Activated B cell treated with CpG ODN at 0.5 μM for 24 hours (primary cell): ENCODE data around the gene DCAF4. TPM values are rescaled to one million over a fixed set of nuclear protein-coding genes. Genes with fewer than 3 reads are reported as not detected.

ENCODE experiments used
- ATAC-seq: fragments of 200-7000 bp; cut with Tn5 transposase; one replicate; pipeline ENCODE4 v1.10.0; 2021; ENCODE audit warnings: low read depth, mild to moderate bottlenecking, moderate library complexity
- CTCF ChIA-PET: fragments of 350-600 bp; sonication (Branson Sonifier 250); formaldehyde crosslinking; loops from one replicate; lab custom pipeline; 2021; ENCODE audit warnings: antibody characterized with exemption; lab: Charles Lee
- POLR2A ChIA-PET: fragments of 350-600 bp; sonication (Branson Sonifier 250); formaldehyde crosslinking; loops from one replicate; lab custom pipeline; 2021; ENCODE audit warnings: antibody characterized with exemption; lab: Charles Lee
- DNase-seq: peaks from one replicate; pipeline ENCODE4 v3.0.0; 2022
- H3K27ac Mint-ChIP-seq: one replicate; pipeline ENCODE4 v1.8.0; 2020; ENCODE audit warnings: mixed read lengths
- H3K27me3 Mint-ChIP-seq: one replicate; pipeline ENCODE4 v1.8.0; 2021; ENCODE audit warnings: mixed read lengths
- H3K36me3 Mint-ChIP-seq: one replicate; pipeline ENCODE4 v1.8.0; 2021; ENCODE audit warnings: low read depth, mixed read lengths
- H3K4me1 Mint-ChIP-seq: one replicate; pipeline ENCODE4 v1.8.0; 2021; ENCODE audit warnings: mixed read lengths
- H3K4me3 Mint-ChIP-seq: one replicate; pipeline ENCODE4 v1.8.0; 2020; ENCODE audit warnings: mild to moderate bottlenecking, mixed read lengths
- H3K9me3 Mint-ChIP-seq: one replicate; pipeline ENCODE4 v1.8.0; 2020; ENCODE audit warnings: mixed read lengths
- CTCF ChIP-seq: fragments of 200-600 bp; IDR thresholded peaks from one replicate; pipeline ENCODE4 v1.8.0; 2022; ENCODE audit warnings: antibody characterized with exemption, mild to moderate bottlenecking
- intact Hi-C: fragments of 100-400 bp; cut with micrococcal nuclease; formaldehyde crosslinking; loops from one replicate; pipeline ENCODE4 v1.15.1; 2024
- total RNA-seq: library from RNA; stranded (reverse); gene quantifications from 2 replicates; pipeline ENCODE4 v1.2.3, GENCODE V29; 2022

Gene DCAF4
- total RNA-seq, 1 donor from 2014 or later: 38.7 TPM

GRCh38 chr14:72962829-72963312 is 36.6 kb downstream of the DCAF4 start:
- H3K4me3 Mint-ChIP-seq: no peak overlapping the region
- H3K27ac Mint-ChIP-seq: no peak overlapping the region
- H3K4me1 Mint-ChIP-seq: no peaks in the 10 kb centered on the region
- ChIA-PET CTCF (interaction anchor here (2.6 kb wide), 1 partner anchor 14 kb away, joined by 10 read pairs; no protein-coding TSS in a partner anchor), POLR2A (no interaction called here)
- intact Hi-C loops: no loop called here
- no peak for DNase-seq
- H3K27me3 Mint-ChIP-seq: no peaks in the 10 kb centered on the region
- peaks cover 70% of the 10 kb centered on the region for H3K36me3 Mint-ChIP-seq
- TF ChIP-seq CTCF: no peak
- no peak for ATAC-seq
- no peaks in the 10 kb centered on the region for H3K9me3 Mint-ChIP-seq

GRCh38 chr14:72965249-72965648 is 39.0 kb downstream of the DCAF4 start:
- H3K4me1 Mint-ChIP-seq: no peaks in the 10 kb centered on the region
- H3K27me3 Mint-ChIP-seq: no peaks in the 10 kb centered on the region
- ChIA-PET POLR2A (no interaction called here), CTCF (no interaction called here)
- peaks cover 65% of the 10 kb centered on the region for H3K36me3 Mint-ChIP-seq
- H3K9me3 Mint-ChIP-seq: no peaks in the 10 kb centered on the region
- TF ChIP-seq CTCF: no peak
- no peak overlapping the region for H3K4me3 Mint-ChIP-seq
- no peak overlapping the region for H3K27ac Mint-ChIP-seq
- intact Hi-C loops: no loop called here
- no peak for ATAC-seq
- no peak for DNase-seq

DNA sequence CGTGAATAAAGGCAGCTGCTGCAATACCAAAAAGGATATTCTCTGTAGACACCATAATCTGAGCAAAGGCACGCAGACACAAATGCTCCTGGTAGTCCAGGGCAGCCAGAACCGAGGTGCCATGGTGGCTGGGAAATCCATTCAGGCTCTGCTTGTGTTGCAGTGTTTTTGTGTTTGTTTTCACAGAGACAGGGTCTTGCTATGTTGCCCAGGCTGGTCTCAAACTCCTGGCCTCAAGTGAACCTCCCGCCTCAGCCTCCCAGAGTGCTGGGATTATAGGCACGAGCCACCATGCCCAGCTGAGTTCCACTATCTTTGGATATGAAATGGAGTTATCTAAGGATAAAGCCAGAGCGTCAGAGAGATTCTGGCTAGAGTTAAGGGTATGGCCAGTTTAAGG is 39.8 kb downstream of the DCAF4 start:
- H3K36me3 Mint-ChIP-seq: peaks cover 63% of the 10 kb centered on the region
- TF ChIP-seq CTCF: no peak
- ChIA-PET CTCF (no interaction called here), POLR2A (no interaction called here)
- no peaks in the 10 kb centered on the region for H3K27me3 Mint-ChIP-seq
- no peaks in the 10 kb centered on the region for H3K4me1 Mint-ChIP-seq
- intact Hi-C loops: no loop called here
- H3K27ac Mint-ChIP-seq: no peak overlapping the region
- H3K4me3 Mint-ChIP-seq: no peak overlapping the region
- no peaks in the 10 kb centered on the region for H3K9me3 Mint-ChIP-seq
- ATAC-seq (no peak), DNase-seq (no peak)

DNA sequence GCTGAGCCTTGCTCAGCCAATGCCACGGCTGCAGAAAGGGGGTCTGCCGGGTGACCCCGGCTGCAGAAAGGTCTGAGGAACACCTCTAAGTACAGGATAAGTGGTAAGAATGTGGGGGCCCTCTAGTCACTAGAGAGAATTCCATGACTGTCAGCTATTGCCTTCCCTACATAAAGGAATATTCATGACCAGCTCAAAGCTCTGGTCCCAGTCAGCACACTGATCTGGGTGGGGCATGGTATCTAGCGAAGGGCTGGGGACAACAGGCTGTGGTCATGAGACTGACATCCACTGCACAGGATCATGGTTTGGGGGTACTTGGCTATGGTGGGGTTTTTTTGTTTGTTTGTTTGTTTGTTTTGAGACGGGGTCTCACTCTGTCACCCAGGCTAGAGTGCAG is 42.1 kb downstream of the DCAF4 start:
- Mint-ChIP-seq H3K4me3 (no peak overlapping the region), H3K9me3 (no peaks in the 10 kb centered on the region), H3K4me1 (no peaks in the 10 kb centered on the region), H3K27me3 (no peaks in the 10 kb centered on the region), H3K27ac (no peak overlapping the region), H3K36me3 (peaks cover 58% of the 10 kb centered on the region)
- TF ChIP-seq CTCF: no peak
- ChIA-PET POLR2A (no interaction called here), CTCF (no interaction called here)
- intact Hi-C loops: no loop called here
- ATAC-seq (no peak), DNase-seq (no peak)

DNA sequence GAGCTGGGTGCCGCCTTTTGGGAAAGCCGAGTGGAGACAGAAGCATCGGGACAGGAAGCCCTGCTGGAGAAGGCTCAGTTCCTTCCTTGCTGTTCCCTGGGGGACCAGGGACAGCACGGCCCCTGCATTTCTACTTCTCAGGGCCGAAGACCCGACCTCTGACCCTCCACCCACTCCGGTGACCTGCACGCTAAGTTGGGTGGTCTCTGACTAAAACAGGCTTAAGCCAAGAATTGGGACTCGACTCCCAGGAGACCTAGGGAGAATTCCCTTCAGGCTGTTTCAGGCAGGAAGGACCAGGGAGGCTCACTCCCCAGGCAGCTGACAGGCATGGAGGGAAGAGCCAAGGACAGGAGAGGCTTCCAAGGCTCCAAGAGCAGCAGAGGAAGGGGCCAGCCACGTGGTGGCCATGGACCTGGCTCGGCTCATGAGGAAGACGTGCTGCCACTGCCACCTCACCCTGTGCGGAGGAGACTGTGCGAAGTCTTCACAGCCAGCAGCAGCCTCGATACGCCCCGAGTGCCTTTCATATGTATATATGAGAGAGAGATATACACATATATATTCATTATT is 43.9 kb downstream of the DCAF4 start:
- Mint-ChIP-seq H3K36me3 (peaks cover 69% of the 10 kb centered on the region), H3K4me3 (no peak overlapping the region), H3K27ac (no peak overlapping the region), H3K27me3 (no peaks in the 10 kb centered on the region), H3K9me3 (no peaks in the 10 kb centered on the region), H3K4me1 (no peaks in the 10 kb centered on the region)
- no peak for ATAC-seq
- ChIA-PET POLR2A (no interaction called here), CTCF (no interaction called here)
- DNase-seq: no peak
- intact Hi-C loops: no loop called here
- no peak for TF ChIP-seq CTCF
